HS-27A (cell line): ENCODE results near the gene BMP8A.
"Not testable (repeated sequence)": the region's sequence is repeated elsewhere in the genome, so short reads cannot be mapped to it uniquely, and the experiment has no call there.

Source experiments
- DNase-seq: peaks from one replicate; pipeline ENCODE4 v3.0.0-alpha.2; 2012; ENCODE audit warnings: low read depth, missing footprints

The BMP8A gene

GRCh38 chr1:39527190-39527579, 35.7 kb downstream of the BMP8A start:
- not testable (repeated sequence) for DNase-seq

- no peak for DNase-seq
Measured at GRCh38 chr1:39528082-39528481, 36.6 kb downstream of the BMP8A start.

- DNase-seq, result no peak
Measured at GRCh38 chr1:39529901-39530535, 38.6 kb downstream of the BMP8A start.

DNA sequence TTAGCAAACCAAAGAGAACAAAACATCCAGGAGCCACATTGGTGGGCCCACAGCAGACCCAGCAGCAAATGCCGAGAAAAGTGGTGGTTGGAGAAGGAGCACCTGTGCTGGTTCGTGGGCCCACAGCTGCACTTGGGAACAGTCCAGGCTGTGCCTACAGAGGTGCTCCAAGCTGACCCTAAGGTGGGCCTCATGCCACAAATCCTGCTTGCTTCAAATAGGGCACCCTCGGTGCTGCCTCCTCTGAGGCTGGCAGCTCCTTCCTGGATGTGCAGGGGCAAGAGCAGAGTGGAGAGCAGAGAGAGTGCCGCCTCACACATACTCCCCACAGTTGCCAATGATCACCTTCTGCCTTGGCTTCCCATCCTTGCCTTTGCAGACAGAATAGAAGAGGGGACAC, 40.1 kb downstream of the BMP8A start:
- no peak for DNase-seq

DNA sequence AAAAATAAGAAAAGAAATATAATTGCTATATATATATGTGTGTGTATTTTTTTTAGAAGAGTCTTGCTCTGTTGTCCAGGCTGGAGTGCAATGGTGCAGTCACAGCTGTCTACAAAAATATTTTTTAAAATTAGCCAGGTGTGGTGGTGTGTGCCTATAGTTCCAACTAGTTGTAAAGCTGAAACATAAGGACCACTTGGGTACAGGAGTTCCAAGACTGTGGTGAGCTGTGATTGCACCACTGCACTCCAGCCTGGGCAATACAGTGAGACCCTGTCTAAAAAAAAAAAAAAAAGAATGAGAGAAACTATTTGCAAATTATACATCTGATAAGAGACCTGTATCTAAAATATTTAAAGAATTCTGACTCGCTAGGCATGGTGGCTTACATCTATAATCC, 42.0 kb downstream of the BMP8A start:
- no peak for DNase-seq

- DNase-seq, result no peak
Measured at GRCh38 chr1:39538531-39539251, 47.3 kb downstream of the BMP8A start.

DNA sequence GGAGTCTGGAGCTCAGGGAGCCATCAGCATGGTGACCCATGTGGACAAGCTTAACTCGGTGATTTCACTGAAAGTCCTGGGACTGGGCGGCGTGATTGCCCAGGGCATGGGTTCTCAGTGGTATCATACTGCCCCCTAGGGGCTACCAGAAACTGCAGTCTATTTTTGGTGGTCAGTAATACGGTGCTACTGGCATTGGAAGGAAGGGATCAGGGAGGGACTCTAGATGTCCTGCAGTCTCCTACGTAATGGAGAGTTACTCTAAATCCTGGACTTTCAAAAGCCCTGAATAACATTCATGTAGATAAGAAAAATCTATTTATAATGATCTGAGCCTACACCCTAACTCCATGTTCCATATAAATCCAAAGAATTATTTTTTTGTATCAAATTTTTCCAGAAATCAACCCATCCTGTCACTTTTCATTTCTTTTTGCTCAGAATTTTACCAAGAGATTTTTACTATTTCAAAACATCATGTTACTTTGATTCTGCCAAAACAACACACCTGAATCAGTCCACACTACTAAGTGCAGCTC, 47.9 kb downstream of the BMP8A start:
- peak; percentile 7 for DNase-seq

DNA sequence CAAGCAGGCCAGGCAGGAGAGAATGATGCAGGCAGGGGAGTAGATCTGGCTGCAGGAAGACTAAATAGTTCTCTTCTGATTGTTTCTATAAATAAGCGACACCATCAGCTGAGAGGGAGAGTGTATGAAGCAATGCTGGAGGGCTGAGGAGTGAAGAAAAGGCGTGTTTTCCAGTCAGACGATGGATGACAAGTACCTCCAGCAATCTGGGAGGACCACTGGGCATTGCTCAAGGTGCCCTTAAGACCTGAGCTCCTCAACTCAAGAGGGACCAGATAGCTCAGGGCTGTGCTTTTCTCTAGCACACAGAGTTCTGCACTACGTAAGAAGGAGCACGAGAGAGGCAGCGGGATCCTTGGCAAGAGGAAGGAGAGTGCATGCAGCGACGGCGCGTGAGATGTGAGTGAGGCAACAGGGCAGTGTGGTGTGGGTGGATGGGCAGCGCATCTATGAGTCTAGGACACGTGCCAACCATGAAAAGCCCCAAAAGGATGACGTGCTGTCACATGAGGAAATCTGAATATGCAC, 49.1 kb downstream of the BMP8A start:
- no peak for DNase-seq

- DNase-seq, result no peak
Measured at GRCh38 chr1:39542924-39543323, 51.5 kb downstream of the BMP8A start.

GRCh38 chr1:39544327-39544726, 52.9 kb downstream of the BMP8A start:
- DNase-seq, result no peak

DNA sequence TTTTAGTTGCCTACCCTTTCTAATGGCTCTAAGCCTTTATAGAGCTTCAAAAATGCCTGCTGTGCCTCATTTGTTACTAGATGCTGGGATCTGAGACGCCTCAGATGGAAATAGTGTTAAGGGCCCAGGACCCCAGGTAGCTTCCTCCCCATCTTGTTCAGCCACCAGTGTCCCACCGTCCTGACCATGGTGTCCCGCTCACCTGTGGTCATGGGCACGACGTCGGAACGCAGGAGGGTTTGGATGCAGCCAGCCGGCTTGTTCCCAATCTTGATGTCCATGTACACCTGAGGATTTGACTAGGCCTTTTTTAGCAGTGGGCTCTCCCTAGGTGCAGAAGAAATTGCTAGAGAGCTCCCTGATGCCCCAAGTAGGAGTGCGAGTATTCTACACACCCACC, 54.1 kb downstream of the BMP8A start:
- DNase-seq, result no peak

- no peak for DNase-seq
Measured at GRCh38 chr1:39554277-39554676, 62.8 kb downstream of the BMP8A start.

DNA sequence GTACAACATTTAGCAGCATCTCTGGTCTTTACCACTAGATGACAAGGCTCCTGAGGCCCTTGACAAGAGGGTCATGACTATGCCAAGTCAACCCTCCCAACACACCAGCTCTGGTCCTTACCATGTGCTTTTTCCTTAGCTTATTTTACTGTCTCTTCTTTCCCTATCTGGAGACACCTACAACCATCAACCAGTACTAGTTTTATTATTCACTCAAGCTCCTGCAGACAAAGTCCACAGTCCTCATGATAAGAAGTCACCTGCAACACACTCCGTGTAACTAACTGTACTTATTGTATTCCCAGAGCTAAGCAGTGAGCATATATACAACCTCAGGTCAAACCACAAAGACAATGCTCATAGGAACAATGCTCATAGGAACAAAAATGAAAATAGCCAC, 69.8 kb downstream of the BMP8A start:
- DNase-seq, result no peak

- DNase-seq, result no peak
Measured at GRCh38 chr1:39562886-39563285, 71.5 kb downstream of the BMP8A start.

GRCh38 chr1:39563669-39564068, 72.2 kb downstream of the BMP8A start:
- DNase-seq, result no peak

- DNase-seq, result no peak
Measured at GRCh38 chr1:39564340-39564739, 72.9 kb downstream of the BMP8A start.

GRCh38 chr1:39564941-39565340, 73.5 kb downstream of the BMP8A start:
- no peak for DNase-seq

DNA sequence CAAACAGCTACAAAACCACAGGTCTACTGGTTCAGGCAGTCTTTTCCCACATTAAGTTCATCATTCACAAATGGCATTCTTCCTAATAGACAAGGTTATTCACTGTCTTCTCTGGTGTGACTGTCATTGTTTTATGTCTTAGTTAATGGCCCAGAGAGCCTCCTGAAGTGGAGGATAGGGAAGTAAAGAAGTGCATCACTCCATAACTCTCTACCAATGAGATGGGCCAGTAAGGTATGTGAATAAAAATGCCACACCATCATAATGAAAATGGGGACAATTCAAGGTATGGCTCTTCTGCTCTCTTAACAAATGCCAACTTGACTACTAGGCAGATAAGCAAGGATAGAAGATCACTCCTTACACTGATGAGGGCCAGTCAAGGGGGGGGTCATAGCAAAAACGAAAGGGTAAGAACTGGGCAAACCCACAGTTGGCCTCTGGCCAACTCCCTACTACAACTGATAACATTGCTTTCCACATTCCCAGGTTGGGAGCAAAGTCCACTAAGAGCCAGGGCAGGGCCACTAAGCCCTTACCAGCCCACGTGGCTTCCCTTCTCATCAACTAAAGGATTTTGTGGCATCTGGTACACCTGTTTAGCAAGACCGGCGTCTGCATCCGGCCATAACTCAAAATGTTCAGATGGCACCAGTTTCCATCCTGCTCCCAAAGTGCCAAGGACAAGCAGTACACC, 75.2 kb downstream of the BMP8A start:
- no peak for DNase-seq

DNA sequence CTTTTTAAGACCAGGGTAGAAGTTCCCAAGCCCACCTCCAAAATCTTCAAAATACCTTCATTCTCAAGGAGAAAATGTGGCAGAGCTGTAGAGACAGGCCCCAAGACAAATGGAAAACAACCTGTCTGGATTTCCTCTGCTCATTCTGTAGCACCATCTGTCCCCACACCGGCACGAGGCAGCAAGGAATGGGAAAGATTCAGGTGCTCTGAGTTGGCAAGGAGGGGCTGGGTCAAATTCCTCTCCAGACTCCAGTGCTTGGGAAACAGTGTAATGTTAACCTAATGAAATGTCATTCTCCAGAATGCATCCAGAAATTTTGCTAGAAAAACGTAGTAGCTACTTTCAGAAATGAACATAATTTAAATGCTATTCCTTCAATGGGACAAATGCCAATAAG, 75.9 kb downstream of the BMP8A start:
- no peak for DNase-seq

GRCh38 chr1:39568208-39568607, 76.8 kb downstream of the BMP8A start:
- DNase-seq, result no peak

DNA sequence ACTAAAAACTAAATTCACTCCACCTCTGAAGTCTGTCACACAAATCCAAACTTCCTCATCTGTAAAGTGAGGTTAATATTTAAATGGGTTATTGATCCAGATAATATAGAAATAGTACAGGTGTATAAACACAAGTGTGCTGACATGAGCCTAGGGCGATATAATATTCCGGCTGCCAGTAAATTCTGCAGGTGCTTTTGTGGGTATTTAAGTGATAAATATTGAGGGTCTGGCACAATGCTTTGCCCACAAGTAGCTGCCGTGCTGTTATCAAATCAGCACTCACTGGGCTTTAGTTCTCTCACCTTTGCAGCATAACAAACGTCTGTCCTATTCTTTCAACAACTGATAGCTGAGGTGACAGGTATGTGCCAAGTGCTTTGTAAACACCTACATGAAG, 77.6 kb downstream of the BMP8A start:
- no peak for DNase-seq

- no peak for DNase-seq
Measured at GRCh38 chr1:39570477-39571177, 79.2 kb downstream of the BMP8A start.
